C4-2B (cell line): ENCODE results near the gene THEMIS2.

ENCODE experiments used
- ZFX ChIP-seq: fragments of 450-650 bp; IDR thresholded peaks from 2 replicates; pipeline ENCODE4 v1.6.1; 2017
- TF ChIP-seq, protein P1 (sequence below): fragments of 450-650 bp; conservative IDR thresholded peaks from 2 replicates; pipeline ENCODE4 v1.5.1; 2017; ENCODE audit warnings: mild to moderate bottlenecking

DNA sequence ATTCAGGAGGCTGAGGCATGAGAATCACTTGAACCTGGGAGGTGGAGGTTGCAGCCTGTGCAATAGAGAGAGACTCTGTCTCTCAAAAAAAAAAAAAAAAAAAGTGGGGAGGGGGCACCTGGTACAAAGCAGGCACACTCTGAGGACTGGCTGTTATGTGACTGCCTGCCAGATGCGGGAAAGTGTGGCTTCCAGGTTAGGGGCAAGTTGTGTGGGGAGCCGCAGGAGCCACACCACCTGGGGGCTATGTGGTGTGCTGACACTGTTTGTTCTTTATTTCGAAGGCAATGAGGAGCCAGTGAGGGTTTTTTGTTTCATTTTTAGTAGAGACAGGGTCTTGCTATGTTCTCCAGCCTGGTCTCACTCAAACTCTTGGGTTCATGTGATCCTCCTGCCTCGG lies 5.7 kb downstream of the THEMIS2 start:
- TF ChIP-seq, protein P1, sequence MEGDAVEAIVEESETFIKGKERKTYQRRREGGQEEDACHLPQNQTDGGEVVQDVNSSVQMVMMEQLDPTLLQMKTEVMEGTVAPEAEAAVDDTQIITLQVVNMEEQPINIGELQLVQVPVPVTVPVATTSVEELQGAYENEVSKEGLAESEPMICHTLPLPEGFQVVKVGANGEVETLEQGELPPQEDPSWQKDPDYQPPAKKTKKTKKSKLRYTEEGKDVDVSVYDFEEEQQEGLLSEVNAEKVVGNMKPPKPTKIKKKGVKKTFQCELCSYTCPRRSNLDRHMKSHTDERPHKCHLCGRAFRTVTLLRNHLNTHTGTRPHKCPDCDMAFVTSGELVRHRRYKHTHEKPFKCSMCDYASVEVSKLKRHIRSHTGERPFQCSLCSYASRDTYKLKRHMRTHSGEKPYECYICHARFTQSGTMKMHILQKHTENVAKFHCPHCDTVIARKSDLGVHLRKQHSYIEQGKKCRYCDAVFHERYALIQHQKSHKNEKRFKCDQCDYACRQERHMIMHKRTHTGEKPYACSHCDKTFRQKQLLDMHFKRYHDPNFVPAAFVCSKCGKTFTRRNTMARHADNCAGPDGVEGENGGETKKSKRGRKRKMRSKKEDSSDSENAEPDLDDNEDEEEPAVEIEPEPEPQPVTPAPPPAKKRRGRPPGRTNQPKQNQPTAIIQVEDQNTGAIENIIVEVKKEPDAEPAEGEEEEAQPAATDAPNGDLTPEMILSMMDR: no peak
- no peak for TF ChIP-seq ZFX
